Vagina (tissue), 2 donors: ENCODE results near the gene ELN. TPM values are rescaled to one million over a fixed set of nuclear protein-coding genes. Genes with fewer than 3 reads are reported as not detected.
"Not testable (repeated sequence)": the region's sequence is repeated elsewhere in the genome, so short reads cannot be mapped to it uniquely, and the experiment has no call there.

Experiments
- DNase-seq, 2 donors: peaks; one replicate each; pipeline ENCODE4 v3.0.0-alpha.2; 2017; ENCODE audit errors: extremely low spot score in 2 of 2
- H3K27ac ChIP-seq: fragments of 200-600 bp; sonication (generic); one replicate; pipeline ENCODE4 v1.5.1; 2019
- H3K27me3 ChIP-seq: fragments of 200-600 bp; sonication (generic); one replicate; pipeline ENCODE4 v1.5.1; 2019
- H3K36me3 ChIP-seq, 2 donors: fragments of 200-600 bp; sonication (generic); one replicate each; pipeline ENCODE4 v1.5.1; 2017 to 2019
- H3K4me1 ChIP-seq: fragments of 200-600 bp; sonication (generic); one replicate; pipeline ENCODE4 v1.5.1; 2019
- H3K4me3 ChIP-seq, 2 donors: fragments of 200-600 bp; sonication (generic); 1 replicate in 1 of 2; 2 replicates in 1 of 2; pipeline ENCODE4 v1.5.1; 2016 to 2019
- H3K9me3 ChIP-seq: fragments of 200-600 bp; sonication (generic); one replicate; pipeline ENCODE4 v1.5.1; 2019
- CTCF ChIP-seq, 3 experiments: fragments of 450-650 bp in 2 of 3; fragments of 200-600 bp in 1 of 3; sonication (generic) in 1 of 3; IDR thresholded peaks; one replicate each; pipeline ENCODE4 v1.5.1; 2017 to 2019; ENCODE audit warnings: antibody characterized with exemption in 3 of 3, mild to moderate bottlenecking in 2 of 3, moderate library complexity in 2 of 3
- POLR2A ChIP-seq, 2 donors: fragments of 450-650 bp; IDR thresholded peaks; one replicate each; pipeline ENCODE4 v1.6.1; 2017; ENCODE audit warnings: antibody characterized with exemption in 2 of 2, mild to moderate bottlenecking in 2 of 2, moderate library complexity in 2 of 2
- POLR2AphosphoS5 ChIP-seq, 2 donors: sonication (generic); formaldehyde crosslinking; IDR thresholded peaks; one replicate each; pipeline ENCODE4 v1.9.0; 2017; ENCODE audit warnings: antibody characterized with exemption in 2 of 2, mild to moderate bottlenecking in 2 of 2, low read depth in 1 of 2; ENCODE audit not compliant: insufficient read depth in 1 of 2
- intact Hi-C: fragments of 100-400 bp; cut with DNase I; formaldehyde crosslinking; loops from one replicate; pipeline ENCODE4 v1.15.1; 2023
- total RNA-seq: library from RNA; depleted of rRNA; stranded (reverse); fragments of >200 nt; gene quantifications from one replicate; pipeline ENCODE4 v1.2.3, GENCODE V29; 2016

ELN gene
- 38.3 TPM for total RNA-seq

DNA sequence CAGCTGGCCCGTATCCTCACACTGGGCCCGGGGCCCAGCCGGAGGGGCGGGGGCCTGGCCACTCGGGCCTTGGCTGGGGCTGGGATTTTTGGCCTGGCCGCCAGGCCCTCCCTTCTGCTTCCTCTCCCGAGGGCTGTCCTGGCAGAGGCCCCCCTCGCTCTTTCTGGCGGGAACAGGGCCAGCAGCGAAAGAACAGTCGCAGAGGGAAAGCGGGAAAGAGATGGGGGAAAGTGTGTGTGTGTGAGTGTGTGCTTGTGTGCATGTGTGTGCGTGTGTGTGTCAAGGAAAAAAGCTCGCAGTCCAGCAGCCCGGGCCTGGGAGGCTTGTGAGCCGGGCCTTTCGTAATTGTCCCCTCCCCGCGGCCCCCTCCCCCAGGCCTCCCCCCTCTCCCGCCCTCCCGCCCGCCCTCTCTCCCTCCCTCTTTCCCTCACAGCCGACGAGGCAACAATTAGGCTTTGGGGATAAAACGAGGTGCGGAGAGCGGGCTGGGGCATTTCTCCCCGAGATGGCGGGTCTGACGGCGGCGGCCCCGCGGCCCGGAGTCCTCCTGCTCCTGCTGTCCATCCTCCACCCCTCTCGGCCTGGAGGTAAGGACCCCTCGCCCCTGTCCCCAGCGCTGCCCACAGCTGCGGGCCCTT lies at the start of gene ELN:
Gene ELN (plus strand): TSS at position 491 of the 638 bp plus-strand sequence. CDS start 15 bp downstream, at position 506.
- Histone ChIP-seq H3K27me3 (no peaks in the 10 kb centered on the region), H3K27ac (peak within 1 kb of the TSS; percentile 91), H3K4me1 (peaks cover 80% of the 10 kb centered on the region), H3K9me3 (no peaks in the 10 kb centered on the region), H3K4me3 (peak within 1 kb of the TSS; percentile 55 to 65), H3K36me3 (no peaks in the 10 kb centered on the region)
- intact Hi-C loops, result loop anchor here (2.0 to 5.0 kb wide), 2 partner anchors 36 to 135 kb away; no protein-coding TSS in a partner anchor
- TF ChIP-seq POLR2A (IDR thresholded peaks at IDR 0.05) (peak in 1 of 2 donors; percentile 13), CTCF (IDR thresholded peaks at IDR 0.05) (no peak), POLR2AphosphoS5 (IDR thresholded peaks at IDR 0.05; ENCODE audit: insufficient read depth in 1 of 2, low read depth in 1 of 2) (peak; percentile 59 to 77)
- peak in 1 of 2 donors; percentile 95 for DNase-seq

- peak; percentile 72 to 86 for DNase-seq
- H3K27me3 ChIP-seq, result no peaks in the 10 kb centered on the region
- no peaks in the 10 kb centered on the region for H3K36me3 ChIP-seq
- H3K4me1 ChIP-seq, result peaks cover 30% of the 10 kb centered on the region
- peak overlapping the region; percentile 64 for H3K27ac ChIP-seq
- no peak overlapping the region for H3K4me3 ChIP-seq
- intact Hi-C loops, result no loop called here
- TF ChIP-seq POLR2AphosphoS5 (IDR thresholded peaks at IDR 0.05; ENCODE audit: insufficient read depth in 1 of 2, low read depth in 1 of 2) (peak in 1 of 2 donors; percentile 9), CTCF (IDR thresholded peaks at IDR 0.05) (no peak), POLR2A (IDR thresholded peaks at IDR 0.05) (no peak)
- H3K9me3 ChIP-seq, result no peaks in the 10 kb centered on the region
These were observed 49.1 kb upstream of the ELN start for GRCh38 chr7:73978661-73979563.

DNA sequence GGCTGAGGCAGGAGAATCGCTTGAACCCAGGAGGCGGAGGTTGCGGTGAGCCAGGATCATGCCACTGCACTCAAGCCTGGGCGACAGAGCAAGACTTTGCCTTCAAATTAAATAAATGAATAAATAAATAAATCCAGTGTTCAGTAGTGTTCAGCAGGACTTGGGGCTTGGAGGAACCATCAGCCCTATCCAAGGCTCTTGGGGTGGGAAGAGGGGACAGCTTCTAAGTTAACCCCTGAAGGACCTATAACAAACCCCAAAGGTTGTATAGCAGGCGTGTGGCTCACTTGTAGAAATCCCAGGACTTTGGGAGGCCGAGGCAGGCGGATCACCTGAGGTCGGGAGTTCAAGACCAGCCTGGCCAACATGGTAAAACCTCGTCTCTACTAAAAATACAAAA lies 48.3 kb upstream of the ELN start:
- H3K27me3 ChIP-seq, H3K36me3 ChIP-seq, H3K9me3 ChIP-seq, H3K4me3 ChIP-seq, intact Hi-C loops: not testable (repeated sequence)
- Histone ChIP-seq H3K27ac (peak overlapping the region; percentile 64), H3K4me1 (peaks cover 31% of the 10 kb centered on the region)
- peak; percentile 46 to 58 for DNase-seq

DNA sequence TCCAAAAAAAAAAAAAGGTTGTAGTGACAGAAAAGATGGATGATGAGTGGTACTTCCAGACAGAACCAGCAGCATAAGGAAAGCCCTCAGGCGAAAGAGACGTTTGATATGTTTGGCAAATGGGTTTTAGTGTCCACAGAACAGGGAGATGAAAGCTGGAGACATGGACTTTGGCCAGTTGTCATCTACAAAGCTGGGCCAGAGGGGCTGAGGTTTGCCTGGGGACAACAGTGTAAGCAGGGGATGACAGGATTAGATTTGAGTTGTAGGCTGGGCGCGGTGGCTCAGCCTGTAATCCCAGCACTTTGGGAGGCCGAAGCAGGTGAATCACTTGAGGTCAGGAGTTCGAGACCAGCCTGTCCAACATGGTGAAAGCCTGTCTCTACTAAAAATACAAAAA lies 47.8 kb upstream of the ELN start:
- Histone ChIP-seq H3K36me3 (no peaks in the 10 kb centered on the region), H3K4me1 (peaks cover 37% of the 10 kb centered on the region), H3K9me3 (no peaks in the 10 kb centered on the region), H3K27me3 (no peaks in the 10 kb centered on the region), H3K4me3 (no peak overlapping the region), H3K27ac (no peak overlapping the region)
- DNase-seq, result peak; percentile 14 to 60
- TF ChIP-seq POLR2A (IDR thresholded peaks at IDR 0.05) (no peak), POLR2AphosphoS5 (IDR thresholded peaks at IDR 0.05; ENCODE audit: insufficient read depth in 1 of 2, low read depth in 1 of 2) (no peak), CTCF (IDR thresholded peaks at IDR 0.05) (no peak)
- intact Hi-C loops, result no loop called here

GRCh38 chr7:73981933-73982332 lies 46.0 kb upstream of the ELN start:
- Histone ChIP-seq H3K27me3 (no peaks in the 10 kb centered on the region), H3K36me3 (no peaks in the 10 kb centered on the region), H3K4me3 (no peak overlapping the region), H3K27ac (no peak overlapping the region), H3K9me3 (no peaks in the 10 kb centered on the region), H3K4me1 (peaks cover 46% of the 10 kb centered on the region)
- TF ChIP-seq CTCF (IDR thresholded peaks at IDR 0.05), result no peak
- no peak for TF ChIP-seq POLR2AphosphoS5 (IDR thresholded peaks at IDR 0.05; ENCODE audit: insufficient read depth in 1 of 2, low read depth in 1 of 2)
- no peak for TF ChIP-seq POLR2A (IDR thresholded peaks at IDR 0.05)
- no peak for DNase-seq
- intact Hi-C loops, result no loop called here
